Brain microvascular endothelial cell (primary cell): Measurements from ENCODE around the gene VASN.
A peak's percentile ranks its signal among the peaks of the same experiment; 100 is the strongest.

ENCODE experiments used
- DNase-seq: peaks from one replicate; pipeline ENCODE4 v3.0.0-alpha.2; 2020
- H3K27ac ChIP-seq: fragments of 250-450 bp; sonication (Bioruptor Pico); 2 replicates; pipeline ENCODE4 v1.5.1; 2020; ENCODE audit warnings: mild to moderate bottlenecking, moderate library complexity
- H3K27me3 ChIP-seq: fragments of 250-450 bp; sonication (Bioruptor Pico); replicated peaks from 2 replicates; pipeline ENCODE4 v1.5.1; 2020; ENCODE audit warnings: mild to moderate bottlenecking
- H3K36me3 ChIP-seq: fragments of 250-450 bp; sonication (Bioruptor Pico); replicated peaks from 2 replicates; pipeline ENCODE4 v1.5.1; 2020; ENCODE audit warnings: mild to moderate bottlenecking
- H3K4me3 ChIP-seq: 2 replicates; pipeline ENCODE4 v1.5.1; 2011; ENCODE audit warnings: low read depth, mild to moderate bottlenecking, control low read depth, low read length, moderate library complexity
- in situ Hi-C: cut with HindIII; loops from 2 replicates; pipeline ENCODE4 v1.10.0; 2017; ENCODE audit warnings: low sequenced_read_pairs, low pct_ligation_motif_present
- TF ChIP-seq, protein P1 (sequence below): IDR thresholded peaks from 2 replicates; pipeline ENCODE4 v1.5.1; 2011; ENCODE audit warnings: low read depth, mild to moderate bottlenecking, moderate library complexity, low read length, control low read depth, inconsistent platforms; ENCODE audit errors: missing control alignments

VASN gene

DNA sequence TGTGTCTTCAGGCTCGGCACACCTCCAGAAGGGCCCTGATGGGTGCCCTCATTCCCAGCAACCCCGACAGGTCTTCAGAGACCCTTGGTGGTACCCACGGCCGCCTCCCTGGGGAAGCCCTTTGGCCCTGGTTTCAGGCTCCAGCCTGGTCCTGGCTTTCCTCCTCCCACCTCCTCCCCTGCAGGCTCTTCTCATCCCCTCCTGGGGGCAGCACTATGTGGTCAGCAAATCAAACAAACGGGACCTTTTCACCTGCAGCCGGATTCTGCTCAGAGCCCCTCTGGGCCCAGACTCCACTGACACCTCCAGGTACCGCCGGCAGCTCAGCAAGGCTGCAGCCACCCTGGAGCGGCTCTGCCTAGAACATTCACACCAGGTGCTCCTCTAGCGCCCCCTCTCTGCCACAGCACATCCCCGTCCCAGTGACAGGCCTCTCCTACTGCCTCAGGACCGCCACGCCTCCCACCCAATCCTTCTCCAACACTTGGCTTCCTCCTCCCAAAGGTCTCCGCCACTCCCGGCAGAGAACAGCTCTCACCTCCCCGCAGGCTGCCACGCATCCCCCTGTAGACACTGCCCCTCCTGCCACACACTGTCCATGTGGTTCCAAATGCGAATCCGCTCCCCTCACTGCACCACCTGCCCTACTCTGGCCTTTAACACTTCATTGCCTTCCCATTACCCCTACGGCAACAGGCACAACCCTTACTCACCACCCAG, 32.8 kb downstream of the VASN start:
- H3K4me3 ChIP-seq = no peak overlapping the region
- TF ChIP-seq, protein P1, sequence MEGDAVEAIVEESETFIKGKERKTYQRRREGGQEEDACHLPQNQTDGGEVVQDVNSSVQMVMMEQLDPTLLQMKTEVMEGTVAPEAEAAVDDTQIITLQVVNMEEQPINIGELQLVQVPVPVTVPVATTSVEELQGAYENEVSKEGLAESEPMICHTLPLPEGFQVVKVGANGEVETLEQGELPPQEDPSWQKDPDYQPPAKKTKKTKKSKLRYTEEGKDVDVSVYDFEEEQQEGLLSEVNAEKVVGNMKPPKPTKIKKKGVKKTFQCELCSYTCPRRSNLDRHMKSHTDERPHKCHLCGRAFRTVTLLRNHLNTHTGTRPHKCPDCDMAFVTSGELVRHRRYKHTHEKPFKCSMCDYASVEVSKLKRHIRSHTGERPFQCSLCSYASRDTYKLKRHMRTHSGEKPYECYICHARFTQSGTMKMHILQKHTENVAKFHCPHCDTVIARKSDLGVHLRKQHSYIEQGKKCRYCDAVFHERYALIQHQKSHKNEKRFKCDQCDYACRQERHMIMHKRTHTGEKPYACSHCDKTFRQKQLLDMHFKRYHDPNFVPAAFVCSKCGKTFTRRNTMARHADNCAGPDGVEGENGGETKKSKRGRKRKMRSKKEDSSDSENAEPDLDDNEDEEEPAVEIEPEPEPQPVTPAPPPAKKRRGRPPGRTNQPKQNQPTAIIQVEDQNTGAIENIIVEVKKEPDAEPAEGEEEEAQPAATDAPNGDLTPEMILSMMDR = peak; percentile 90
- DNase-seq = no peak
- no peaks in the 10 kb centered on the region for H3K27me3 ChIP-seq
- H3K36me3 ChIP-seq = peaks cover 37% of the 10 kb centered on the region
- H3K27ac ChIP-seq = no peak overlapping the region
- in situ Hi-C loops = no loop called here

DNA sequence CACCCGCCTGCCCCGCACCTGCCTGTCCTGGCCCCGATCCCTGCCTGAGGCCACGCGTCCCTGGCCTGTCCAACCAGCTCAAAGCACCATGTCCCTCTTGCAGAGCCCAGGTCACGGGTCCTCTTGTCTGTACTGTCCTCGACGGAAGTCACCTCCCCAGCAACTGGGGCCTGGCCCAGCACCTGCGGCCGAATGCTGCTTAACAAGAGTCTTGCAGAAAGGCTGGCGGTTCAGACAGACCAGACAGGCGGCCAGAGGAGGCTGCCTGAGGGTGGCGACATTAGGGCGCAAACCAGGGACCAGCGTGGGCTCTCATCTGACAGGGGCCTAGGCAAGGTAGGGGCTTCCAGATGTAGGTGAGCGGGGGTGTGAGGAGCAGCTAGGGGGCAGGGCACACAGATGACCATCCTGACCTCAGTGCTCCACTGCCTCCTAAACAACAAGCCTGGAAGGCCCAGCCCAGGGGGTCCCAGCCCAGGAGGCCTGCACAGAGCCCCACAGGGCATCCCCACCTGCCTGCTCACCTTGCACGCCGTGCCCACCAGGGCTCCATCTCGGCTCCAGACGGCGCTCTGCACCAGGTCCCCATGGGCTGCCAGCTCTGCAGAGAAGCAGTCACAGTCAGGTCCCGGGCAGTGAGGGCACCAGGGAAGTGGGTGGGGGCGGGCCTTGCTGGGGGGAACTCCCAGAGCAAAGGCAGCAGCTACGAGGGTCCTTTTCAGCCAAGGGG, 33.5 kb downstream of the VASN start:
- H3K4me3 ChIP-seq = no peak overlapping the region
- in situ Hi-C loops = no loop called here
- no peaks in the 10 kb centered on the region for H3K27me3 ChIP-seq
- H3K27ac ChIP-seq = no peak overlapping the region
- TF ChIP-seq, protein P1 = no peak
- peaks cover 43% of the 10 kb centered on the region for H3K36me3 ChIP-seq
- no peak for DNase-seq

GRCh38 chr16:4407543-4408322, 36.1 kb downstream of the VASN start:
- peaks cover 39% of the 10 kb centered on the region for H3K36me3 ChIP-seq
- in situ Hi-C loops = no loop called here
- no peaks in the 10 kb centered on the region for H3K27me3 ChIP-seq
- no peak overlapping the region for H3K27ac ChIP-seq
- TF ChIP-seq, protein P1 = no peak
- H3K4me3 ChIP-seq = no peak overlapping the region
- no peak for DNase-seq

DNA sequence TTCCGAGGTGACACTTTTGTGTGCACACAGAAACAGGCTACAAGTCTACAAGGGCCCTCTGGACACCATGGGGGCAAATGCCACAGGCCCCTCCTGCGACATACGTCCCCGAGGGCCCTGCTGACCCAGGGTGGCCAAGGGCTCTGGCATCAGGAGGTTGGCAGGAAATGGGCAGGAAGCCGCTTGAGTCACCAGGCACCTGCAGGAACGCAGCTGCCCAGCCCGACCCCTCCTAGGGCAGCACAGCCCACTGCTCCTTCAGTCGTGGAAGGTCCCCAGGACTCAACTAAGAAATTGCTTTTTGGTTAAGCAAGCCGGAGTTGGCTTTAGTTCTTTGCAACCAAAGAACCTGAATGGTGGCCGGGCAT, 36.7 kb downstream of the VASN start:
- H3K4me3 ChIP-seq = no peak overlapping the region
- TF ChIP-seq, protein P1 = no peak
- no peak overlapping the region for H3K27ac ChIP-seq
- no peak for DNase-seq
- in situ Hi-C loops = no loop called here
- peaks cover 36% of the 10 kb centered on the region for H3K36me3 ChIP-seq
- no peaks in the 10 kb centered on the region for H3K27me3 ChIP-seq

DNA sequence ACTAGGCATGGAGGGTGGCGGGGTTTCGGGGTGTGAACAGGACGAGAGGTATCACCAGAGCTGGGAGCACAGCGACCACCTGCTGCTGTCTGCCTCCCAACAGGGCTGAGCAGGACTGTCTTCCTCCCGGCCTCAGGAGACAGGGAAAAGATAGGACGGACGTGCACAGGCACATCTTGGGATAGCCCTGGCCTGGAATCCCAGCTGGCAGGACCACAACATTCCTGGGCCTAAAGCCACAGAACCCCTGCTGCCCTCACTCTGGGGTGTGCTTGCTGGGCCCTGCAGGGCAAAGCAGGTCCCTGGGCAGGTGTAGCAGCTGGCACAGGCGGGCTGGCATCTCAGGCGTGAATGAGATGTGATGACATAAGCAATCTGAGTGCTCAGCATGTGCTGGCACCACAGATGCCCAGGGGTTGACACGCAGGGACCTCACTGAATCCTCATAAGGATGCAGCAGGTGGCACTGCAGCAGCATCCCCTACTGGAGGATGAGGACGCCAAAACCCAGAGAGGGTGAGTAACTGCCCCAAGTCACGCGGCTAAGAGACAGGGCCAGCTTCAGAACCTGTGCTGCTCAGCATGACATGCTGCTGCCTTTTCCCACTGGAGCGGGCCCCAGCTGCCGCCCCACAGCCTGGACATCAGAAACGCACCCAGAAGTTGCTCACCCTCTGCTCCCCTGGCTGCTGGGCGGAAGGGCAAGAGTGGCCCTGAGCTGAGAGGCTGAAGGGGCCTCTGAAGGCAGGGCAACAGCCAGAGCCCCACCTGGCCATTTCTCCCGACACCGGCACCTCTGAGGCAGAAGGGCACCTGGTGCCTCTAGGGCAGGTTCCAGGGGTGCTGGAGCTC, 37.7 kb downstream of the VASN start:
- in situ Hi-C loops = no loop called here
- TF ChIP-seq, protein P1 = peak; percentile 16
- H3K4me3 ChIP-seq = no peak overlapping the region
- peaks cover 36% of the 10 kb centered on the region for H3K36me3 ChIP-seq
- H3K27ac ChIP-seq = no peak overlapping the region
- H3K27me3 ChIP-seq = no peaks in the 10 kb centered on the region
- DNase-seq = no peak
